Skeletal muscle cell (primary cell): ENCODE results near the gene DTHD1.

Experiments used
- DNase-seq: peaks from one replicate; pipeline ENCODE4 v3.0.0-alpha.2; 2010; ENCODE audit warnings: low read depth
- H3K4me3 ChIP-seq: 2 replicates; pipeline ENCODE4 v1.5.1; 2011; ENCODE audit warnings: low read depth, mild to moderate bottlenecking, control low read depth, low read length, moderate library complexity

The DTHD1 gene

DNA sequence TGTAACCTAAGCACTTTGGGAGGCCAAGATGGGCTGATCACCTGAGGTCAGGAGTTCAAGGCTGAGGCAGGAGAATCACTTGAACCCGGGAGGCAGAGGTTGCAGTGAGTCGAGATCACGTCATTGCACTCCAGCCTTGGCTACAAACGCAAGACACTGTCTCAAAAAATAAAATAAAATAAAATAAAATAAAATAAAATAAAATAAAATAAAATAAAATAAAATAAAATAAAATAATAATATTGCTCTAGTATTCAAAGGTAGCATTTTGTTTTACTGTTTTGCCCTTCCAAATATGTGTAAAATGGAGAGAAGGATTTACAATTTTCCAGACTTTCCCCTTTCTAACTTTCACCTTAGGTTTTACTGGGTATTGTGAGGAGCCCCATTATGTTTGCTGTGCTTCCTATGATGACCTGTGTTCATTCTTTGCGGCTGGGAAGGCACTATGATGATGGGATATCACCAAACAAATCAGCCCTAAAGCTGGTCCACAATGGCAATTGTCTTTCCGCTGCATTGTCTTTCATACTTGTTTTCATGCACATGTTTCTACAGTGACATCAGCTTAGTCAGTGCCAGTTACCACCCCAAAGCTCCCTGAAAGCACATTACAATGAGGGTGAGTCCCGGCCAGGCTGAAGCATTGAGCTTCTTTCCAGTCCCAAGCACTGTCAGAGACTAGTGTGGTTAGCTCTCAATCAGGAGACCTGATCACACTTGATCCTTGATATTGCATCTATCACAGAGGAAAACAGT lies 50.8 kb downstream of the DTHD1 start:
- no peak for DNase-seq
- H3K4me3 ChIP-seq = no peak overlapping the region

DNA sequence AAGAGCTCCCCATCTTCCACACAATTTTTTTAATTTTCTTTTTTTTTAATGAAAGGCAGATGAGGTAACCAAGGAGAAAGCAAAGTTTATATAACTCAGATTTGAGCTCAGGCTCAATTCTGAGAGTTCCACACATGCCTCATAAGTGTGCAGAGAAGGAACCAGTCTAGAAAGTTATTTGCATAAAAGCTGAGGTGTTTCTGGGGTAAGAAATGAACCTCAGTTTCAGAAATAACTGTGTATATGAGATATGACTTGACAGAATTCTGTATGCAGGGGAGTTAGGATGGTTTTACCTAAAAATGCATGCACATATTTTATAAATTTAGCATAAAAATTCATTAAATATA lies 51.3 kb downstream of the DTHD1 start:
- no peak overlapping the region for H3K4me3 ChIP-seq
- DNase-seq = no peak

DNA sequence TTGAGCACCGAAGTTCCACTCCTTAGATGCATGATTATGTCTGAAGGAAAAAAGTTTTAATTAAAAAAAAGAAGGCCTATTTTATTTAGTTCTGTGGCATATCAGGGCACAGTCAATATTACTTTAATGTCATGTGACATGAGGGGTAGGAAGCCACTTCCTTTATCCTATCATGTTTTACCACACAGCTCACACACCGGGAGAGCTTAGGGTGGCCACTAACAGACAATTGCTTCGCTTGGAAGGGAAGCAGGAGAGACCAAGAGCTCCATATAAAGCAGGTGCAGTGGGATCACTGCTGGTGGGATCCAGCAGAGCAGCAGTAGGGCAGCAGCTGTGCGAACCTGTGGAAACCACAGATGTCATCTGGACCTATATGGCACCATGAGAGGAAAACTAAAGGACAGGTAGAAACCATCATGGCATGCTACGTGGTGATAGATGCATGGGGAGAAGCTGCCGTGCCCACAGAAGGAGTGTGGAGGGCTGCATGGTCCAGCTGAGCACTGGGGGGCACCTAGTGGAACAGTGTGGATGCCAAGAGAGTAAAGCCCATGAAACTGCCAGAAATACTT lies 52.0 kb downstream of the DTHD1 start:
- no peak overlapping the region for H3K4me3 ChIP-seq
- no peak for DNase-seq

GRCh38 chr4:36337665-36338185 lies 56.3 kb downstream of the DTHD1 start:
- no peak for DNase-seq
- H3K4me3 ChIP-seq = no peak overlapping the region

DNA sequence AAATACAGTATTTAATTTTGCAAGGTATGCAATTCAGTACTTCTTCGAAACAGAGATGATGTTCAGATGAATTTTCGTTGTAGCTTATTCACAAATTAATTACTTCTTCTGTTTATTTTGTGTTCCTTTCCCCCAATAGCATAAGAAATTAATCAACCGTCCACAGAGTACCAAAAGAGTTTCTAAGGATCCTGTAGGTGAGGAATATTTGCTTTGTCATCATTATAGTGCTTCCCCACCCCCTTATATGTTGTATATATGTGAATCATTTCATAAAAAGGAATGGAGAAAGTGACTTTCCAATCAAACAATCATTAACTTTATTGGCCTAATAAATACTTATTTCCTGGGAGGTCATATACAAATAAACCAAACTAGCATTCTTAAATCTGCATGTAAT lies 57.6 kb downstream of the DTHD1 start:
- DNase-seq = no peak
- no peak overlapping the region for H3K4me3 ChIP-seq

GRCh38 chr4:36341936-36342335 lies 60.5 kb downstream of the DTHD1 start:
- no peak for DNase-seq
- H3K4me3 ChIP-seq = no peak overlapping the region

DNA sequence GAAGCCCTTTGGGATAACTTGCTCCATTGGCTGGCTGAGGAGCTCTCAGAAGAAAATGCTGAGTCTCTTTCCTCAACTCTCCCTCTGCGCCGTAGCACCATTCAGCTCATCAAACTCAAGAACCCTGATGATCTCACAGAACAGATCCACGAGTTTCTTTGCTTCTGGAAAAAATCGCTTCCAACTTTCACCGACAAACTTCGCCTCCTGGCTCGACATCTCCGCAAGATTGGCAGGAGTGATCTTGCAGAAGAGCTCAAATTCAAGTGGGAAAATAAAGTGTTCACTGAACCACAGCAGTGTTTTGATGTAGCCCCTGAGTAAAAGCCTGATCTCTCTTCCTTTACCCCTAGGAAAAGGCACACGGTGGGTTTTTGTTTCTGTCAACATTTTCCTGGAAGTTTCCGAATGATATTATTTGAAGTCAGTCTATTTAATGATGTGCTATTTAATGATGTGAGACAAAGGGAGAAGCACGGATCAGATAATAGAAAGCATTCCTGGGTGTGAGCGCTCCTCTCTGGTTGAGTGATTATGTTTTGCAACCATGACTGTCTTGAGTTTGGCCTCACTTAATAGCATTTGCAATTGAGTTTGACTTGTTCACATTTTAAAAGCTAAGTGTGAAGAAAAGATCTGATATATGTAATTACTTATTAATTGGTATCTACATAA lies 62.2 kb downstream of the DTHD1 start:
- DNase-seq = no peak
- H3K4me3 ChIP-seq = no peak overlapping the region

DNA sequence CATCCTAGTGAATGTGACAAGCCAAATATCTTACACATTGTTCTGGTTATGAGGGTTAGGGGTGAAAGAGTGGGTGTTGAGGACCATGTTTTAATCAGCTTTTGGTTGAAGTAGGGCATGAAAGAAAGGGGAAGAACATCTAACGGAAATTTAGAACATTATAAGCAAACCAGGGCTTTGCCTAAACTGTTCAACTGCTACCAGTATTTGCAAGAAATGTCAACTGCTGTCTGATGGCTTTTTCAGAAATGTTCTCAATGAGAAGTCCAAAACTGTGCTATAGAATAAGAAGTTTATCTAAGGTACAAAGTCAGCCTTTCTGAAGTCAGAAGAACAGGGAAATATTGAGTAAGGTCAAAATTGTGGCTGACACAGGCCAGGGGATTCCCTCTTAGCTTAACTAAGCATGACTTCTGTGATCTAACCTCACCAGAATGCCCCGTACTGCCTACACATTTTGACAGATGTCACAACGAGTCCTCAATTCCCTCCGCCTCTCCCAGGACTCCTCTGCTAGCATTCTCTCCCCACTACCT lies 67.1 kb downstream of the DTHD1 start:
- no peak overlapping the region for H3K4me3 ChIP-seq
- DNase-seq = no peak

DNA sequence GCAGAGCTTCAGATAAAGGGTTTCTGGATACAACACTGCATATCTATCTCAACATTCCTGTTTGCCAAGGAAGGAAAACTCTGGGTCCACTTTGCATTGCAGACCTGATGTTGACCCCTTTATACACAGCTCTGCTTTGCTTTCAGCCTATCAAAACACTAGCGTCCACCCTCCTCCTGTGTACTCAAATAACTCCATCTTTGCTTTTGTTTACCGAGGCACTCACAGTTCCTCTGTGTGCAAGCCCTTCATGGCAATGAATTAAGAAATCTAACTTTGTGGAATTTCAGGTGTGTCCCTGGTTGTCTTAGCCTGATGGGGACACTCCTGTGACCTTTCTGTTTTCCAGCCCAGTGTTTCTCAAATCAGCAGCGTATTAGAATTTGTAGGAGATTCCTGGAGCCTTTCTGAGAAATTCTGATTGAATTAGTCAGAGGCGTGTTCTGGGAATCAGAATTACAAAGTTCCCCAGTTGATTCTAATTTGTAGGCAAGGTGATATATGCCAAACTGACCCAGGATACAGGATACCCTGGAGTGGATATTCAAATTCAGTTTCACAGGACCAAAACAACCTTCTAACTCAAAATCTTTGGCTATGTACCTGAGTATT lies 68.6 kb downstream of the DTHD1 start:
- DNase-seq = no peak
- no peak overlapping the region for H3K4me3 ChIP-seq

GRCh38 chr4:36351082-36351666 lies 69.8 kb downstream of the DTHD1 start:
- H3K4me3 ChIP-seq = no peak overlapping the region
- peak; percentile 8 for DNase-seq

GRCh38 chr4:36353998-36354397 lies 72.6 kb downstream of the DTHD1 start:
- no peak overlapping the region for H3K4me3 ChIP-seq
- no peak for DNase-seq

- DNase-seq = no peak
- H3K4me3 ChIP-seq = no peak overlapping the region
Measured at GRCh38 chr4:36358173-36358572, 76.8 kb downstream of the DTHD1 start.

DNA sequence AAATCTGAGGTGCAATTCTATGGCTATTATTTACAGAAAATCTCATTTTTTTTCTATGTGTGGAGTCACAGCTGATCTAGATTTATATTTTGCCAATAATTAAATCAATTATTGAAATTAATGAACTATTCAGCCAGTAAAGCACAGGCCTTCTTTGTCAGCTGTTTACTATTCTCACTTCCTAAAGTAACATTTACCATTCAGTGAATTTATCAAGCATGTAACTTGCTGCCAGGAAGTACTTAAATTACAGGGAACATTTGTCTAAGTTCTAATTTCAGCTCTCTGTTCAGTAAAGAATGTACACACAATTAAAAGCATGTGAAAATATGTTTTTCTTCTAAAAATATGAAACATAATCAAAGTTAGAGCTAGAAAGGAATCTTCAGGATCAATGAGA lies 79.3 kb downstream of the DTHD1 start:
- no peak overlapping the region for H3K4me3 ChIP-seq
- no peak for DNase-seq

- no peak for DNase-seq
- H3K4me3 ChIP-seq = no peak overlapping the region
Measured at GRCh38 chr4:36363024-36363423, 81.6 kb downstream of the DTHD1 start.

- DNase-seq = no peak
- H3K4me3 ChIP-seq = no peak overlapping the region
Measured at GRCh38 chr4:36374836-36375511, 93.6 kb downstream of the DTHD1 start.

DNA sequence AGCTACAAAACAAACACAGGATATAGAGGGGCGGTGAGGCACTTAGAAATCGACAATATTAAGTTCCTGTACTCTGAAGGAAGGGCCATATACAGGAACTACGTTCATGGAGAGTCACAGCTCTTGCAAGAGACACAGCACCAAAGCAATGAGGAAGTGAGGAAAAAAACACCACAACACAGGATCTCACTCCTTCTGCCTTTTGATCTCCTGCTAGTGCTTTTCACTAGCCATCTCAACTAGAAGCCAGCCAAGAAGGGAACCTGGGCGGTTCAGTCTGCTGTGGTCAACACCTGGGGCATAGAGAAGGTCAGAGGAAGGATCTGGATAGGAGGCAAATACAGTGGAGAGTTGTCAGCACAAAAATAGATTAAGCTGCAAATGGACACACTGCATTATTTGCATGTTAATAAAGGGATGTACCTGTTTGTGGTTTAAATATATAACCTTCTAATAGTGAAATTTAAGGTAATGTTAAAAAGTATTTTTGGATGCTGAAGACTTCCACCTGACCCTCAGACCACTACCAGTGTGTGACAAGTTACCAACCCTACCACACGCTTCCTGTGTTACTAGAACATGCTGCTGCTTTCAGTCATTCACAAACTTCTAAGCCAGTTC lies 104.6 kb downstream of the DTHD1 start:
- H3K4me3 ChIP-seq = no peak overlapping the region
- DNase-seq = no peak

DNA sequence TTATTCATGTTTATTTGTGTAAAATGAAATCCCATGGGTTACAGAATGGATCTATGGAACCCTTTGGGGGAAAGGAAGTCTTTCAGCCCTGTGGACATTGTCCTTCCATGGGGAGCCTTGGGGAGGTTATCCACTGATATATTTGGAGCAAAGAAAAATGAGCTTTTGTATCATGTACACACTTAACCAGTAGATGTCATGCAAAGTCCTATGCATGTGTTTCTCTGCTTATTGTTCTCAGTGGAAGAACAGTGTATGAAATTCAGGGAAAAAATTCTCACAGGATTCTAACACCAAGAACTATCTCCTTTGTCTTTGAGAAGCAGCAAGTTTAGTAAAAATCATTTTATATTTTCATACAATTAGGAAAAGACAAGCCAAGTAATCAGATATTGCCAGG lies 105.3 kb downstream of the DTHD1 start:
- DNase-seq = no peak
- H3K4me3 ChIP-seq = no peak overlapping the region

GRCh38 chr4:36388710-36389109 lies 107.3 kb downstream of the DTHD1 start:
- no peak overlapping the region for H3K4me3 ChIP-seq
- DNase-seq = no peak

- H3K4me3 ChIP-seq = no peak overlapping the region
Measured at GRCh38 chr4:36391411-36391810, 110.0 kb downstream of the DTHD1 start.

More at GRCh38 chr4:36391411-36391810, 110.0 kb downstream of the DTHD1 start:
- no peak for DNase-seq
